Activated T-cell treated with anti-CD3 and anti-CD28 coated beads, Interleukin-2, amount 50 U/mL, for 24 hours (primary cell): Measurements from ENCODE around the gene CPHXL.
A peak's percentile ranks its signal among the peaks of the same experiment; 100 is the strongest.

Experiments used
- DNase-seq: peaks from one replicate; pipeline ENCODE4 v3.0.0-alpha.2; 2020
- H3K27ac Mint-ChIP-seq: 2 replicates; pipeline ENCODE4 v1.8.0; 2020; ENCODE audit warnings: mild to moderate bottlenecking, mixed read lengths
- H3K27me3 Mint-ChIP-seq: 2 replicates; pipeline ENCODE4 v1.8.0; 2020; ENCODE audit warnings: mixed read lengths
- H3K36me3 Mint-ChIP-seq: 2 replicates; pipeline ENCODE4 v1.8.0; 2020; ENCODE audit warnings: low read depth, mixed read lengths
- H3K4me1 Mint-ChIP-seq: 2 replicates; pipeline ENCODE4 v1.8.0; 2020; ENCODE audit warnings: low read depth, mixed read lengths
- H3K4me3 Mint-ChIP-seq: 2 replicates; pipeline ENCODE4 v1.8.0; 2020; ENCODE audit warnings: mild to moderate bottlenecking, moderate library complexity, mixed read lengths
- H3K9me3 Mint-ChIP-seq: 2 replicates; pipeline ENCODE4 v1.8.0; 2020; ENCODE audit warnings: mixed read lengths

Gene CPHXL

GRCh38 chr16:75726390-75726789, at the start of gene CPHXL:
Gene CPHXL, minus strand, starts transcription at chr16:75726490. Its CDS starts 48 bp downstream, at chr16:75726442.
- H3K4me3 Mint-ChIP-seq: no peak within 1 kb of the TSS
- no peaks in the 10 kb centered on the region for H3K9me3 Mint-ChIP-seq
- no peaks in the 10 kb centered on the region for H3K36me3 Mint-ChIP-seq
- no peaks in the 10 kb centered on the region for H3K4me1 Mint-ChIP-seq
- no peaks in the 10 kb centered on the region for H3K27me3 Mint-ChIP-seq
- DNase-seq: no peak
- no peak within 1 kb of the TSS for H3K27ac Mint-ChIP-seq

- peaks cover 50% of the 10 kb centered on the region for H3K27me3 Mint-ChIP-seq
Measured at GRCh38 chr16:75774197-75774596, 47.9 kb upstream of the CPHXL start.

DNA sequence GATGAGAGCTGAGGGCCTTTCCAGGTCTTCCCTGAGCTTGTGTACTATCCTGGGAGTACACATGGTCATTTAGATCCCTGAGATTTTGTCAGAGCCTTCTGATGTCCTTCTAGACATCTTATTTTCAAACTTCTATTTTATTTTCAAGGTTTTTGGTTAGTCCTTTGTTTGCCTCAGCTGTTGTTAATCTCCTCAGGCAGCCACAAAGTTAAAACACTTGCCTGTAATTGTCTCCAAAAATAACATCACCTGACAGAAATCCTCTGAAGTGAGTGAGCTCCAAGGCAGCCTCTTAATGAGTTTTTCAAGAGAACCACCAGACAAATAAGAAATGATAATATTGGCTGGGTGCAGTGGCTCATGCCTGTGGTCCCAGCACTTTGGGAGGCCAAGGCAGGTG, 43.8 kb upstream of the CPHXL start:
- H3K9me3 Mint-ChIP-seq: peaks cover 2% of the 10 kb centered on the region
- H3K27me3 Mint-ChIP-seq: peaks cover 25% of the 10 kb centered on the region
- no peaks in the 10 kb centered on the region for H3K4me1 Mint-ChIP-seq
- no peak for DNase-seq
- H3K27ac Mint-ChIP-seq: no peak overlapping the region
- no peaks in the 10 kb centered on the region for H3K36me3 Mint-ChIP-seq
- no peak overlapping the region for H3K4me3 Mint-ChIP-seq

More at GRCh38 chr16:75774197-75774596, 47.9 kb upstream of the CPHXL start:
- no peaks in the 10 kb centered on the region for H3K4me1 Mint-ChIP-seq
- H3K9me3 Mint-ChIP-seq: peaks cover 2% of the 10 kb centered on the region
- no peak overlapping the region for H3K27ac Mint-ChIP-seq
- H3K4me3 Mint-ChIP-seq: no peak overlapping the region
- DNase-seq: no peak
- no peaks in the 10 kb centered on the region for H3K36me3 Mint-ChIP-seq

GRCh38 chr16:75764154-75764768, 38.0 kb upstream of the CPHXL start:
- peak; percentile 51 for DNase-seq
- no peaks in the 10 kb centered on the region for H3K9me3 Mint-ChIP-seq
- H3K4me3 Mint-ChIP-seq: no peak overlapping the region
- H3K27me3 Mint-ChIP-seq: no peaks in the 10 kb centered on the region
- H3K27ac Mint-ChIP-seq: no peak overlapping the region
- peaks cover 13% of the 10 kb centered on the region for H3K4me1 Mint-ChIP-seq
- H3K36me3 Mint-ChIP-seq: no peaks in the 10 kb centered on the region

DNA sequence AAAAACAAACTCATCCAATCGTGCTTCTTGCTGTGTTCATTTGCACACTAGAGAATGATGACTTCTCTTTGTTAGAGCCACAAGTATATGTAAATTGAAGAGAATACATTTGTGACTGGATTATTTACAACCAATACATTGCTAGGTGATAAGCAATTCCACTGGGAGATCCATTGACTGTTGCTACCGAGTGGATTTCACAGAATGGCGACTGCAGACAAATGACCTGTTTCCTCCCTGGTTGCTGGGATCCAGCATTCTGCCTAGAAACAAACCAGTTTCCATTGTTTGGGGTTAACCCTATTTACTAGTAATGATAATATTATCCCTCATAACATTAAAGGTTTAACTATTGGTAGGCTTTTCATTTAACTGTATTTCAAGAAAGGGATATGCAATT, 36.9 kb upstream of the CPHXL start:
- H3K27me3 Mint-ChIP-seq: no peaks in the 10 kb centered on the region
- H3K27ac Mint-ChIP-seq: no peak overlapping the region
- no peaks in the 10 kb centered on the region for H3K36me3 Mint-ChIP-seq
- no peak for DNase-seq
- H3K9me3 Mint-ChIP-seq: no peaks in the 10 kb centered on the region
- H3K4me3 Mint-ChIP-seq: no peak overlapping the region
- peaks cover 14% of the 10 kb centered on the region for H3K4me1 Mint-ChIP-seq

GRCh38 chr16:75762746-75763145, 36.5 kb upstream of the CPHXL start:
- Mint-ChIP-seq H3K36me3 (no peaks in the 10 kb centered on the region), H3K27me3 (no peaks in the 10 kb centered on the region), H3K4me1 (peaks cover 15% of the 10 kb centered on the region), H3K9me3 (no peaks in the 10 kb centered on the region), H3K4me3 (no peak overlapping the region), H3K27ac (no peak overlapping the region)
- no peak for DNase-seq

DNA sequence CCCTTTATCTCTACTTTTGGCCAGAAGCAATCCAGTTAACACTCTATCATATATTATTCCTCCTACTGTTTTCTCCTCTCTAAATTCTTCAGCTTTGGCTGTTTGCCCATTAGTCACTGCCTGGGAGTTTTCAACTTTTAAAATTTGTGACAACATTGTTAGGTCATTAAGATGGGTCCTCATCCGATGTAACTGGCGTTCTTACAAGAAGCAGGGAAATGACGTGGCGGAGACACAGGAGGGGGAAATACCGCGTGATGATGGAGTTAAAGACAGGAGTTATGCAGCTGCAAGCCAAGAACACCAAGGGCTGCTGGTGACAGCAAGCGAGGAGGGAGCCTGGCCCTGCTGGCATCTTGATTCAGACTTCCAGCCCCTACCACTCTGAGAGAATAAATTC, 34.8 kb upstream of the CPHXL start:
- H3K4me3 Mint-ChIP-seq: no peak overlapping the region
- H3K36me3 Mint-ChIP-seq: no peaks in the 10 kb centered on the region
- DNase-seq: no peak
- no peaks in the 10 kb centered on the region for H3K27me3 Mint-ChIP-seq
- H3K27ac Mint-ChIP-seq: peak overlapping the region; percentile 5
- peaks cover 15% of the 10 kb centered on the region for H3K4me1 Mint-ChIP-seq
- no peaks in the 10 kb centered on the region for H3K9me3 Mint-ChIP-seq

- H3K27ac Mint-ChIP-seq: no peak overlapping the region
- no peaks in the 10 kb centered on the region for H3K27me3 Mint-ChIP-seq
- DNase-seq: no peak
- no peaks in the 10 kb centered on the region for H3K9me3 Mint-ChIP-seq
- H3K4me3 Mint-ChIP-seq: no peak overlapping the region
- no peaks in the 10 kb centered on the region for H3K36me3 Mint-ChIP-seq
- H3K4me1 Mint-ChIP-seq: peaks cover 15% of the 10 kb centered on the region
Measured at GRCh38 chr16:75760018-75760519, 33.8 kb upstream of the CPHXL start.

DNA sequence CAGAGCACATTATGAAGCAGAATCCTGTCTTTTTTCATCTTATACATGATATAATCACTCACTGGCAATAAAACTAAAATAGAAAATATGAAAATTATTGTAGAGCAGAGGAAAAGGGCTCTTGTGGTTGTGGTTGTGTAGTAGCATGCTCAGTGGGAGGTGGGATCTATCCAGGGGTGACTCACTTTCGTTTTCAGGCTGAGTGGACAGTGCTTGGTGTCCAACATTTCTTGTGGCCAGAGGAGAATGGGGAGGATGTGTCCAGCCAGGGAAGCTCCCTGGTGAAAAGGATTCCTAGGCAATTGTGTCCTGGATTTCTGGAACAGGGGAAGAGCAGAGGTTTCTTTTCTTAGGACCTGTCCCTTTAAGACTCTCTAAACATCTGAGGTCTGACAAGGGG, 31.9 kb upstream of the CPHXL start:
- Mint-ChIP-seq H3K4me1 (peaks cover 13% of the 10 kb centered on the region), H3K4me3 (no peak overlapping the region), H3K36me3 (no peaks in the 10 kb centered on the region), H3K9me3 (no peaks in the 10 kb centered on the region), H3K27ac (no peak overlapping the region), H3K27me3 (no peaks in the 10 kb centered on the region)
- no peak for DNase-seq

GRCh38 chr16:75754141-75754540, 27.9 kb upstream of the CPHXL start:
- peaks cover 2% of the 10 kb centered on the region for H3K4me1 Mint-ChIP-seq
- H3K4me3 Mint-ChIP-seq: no peak overlapping the region
- no peak overlapping the region for H3K27ac Mint-ChIP-seq
- DNase-seq: no peak
- peaks cover 4% of the 10 kb centered on the region for H3K27me3 Mint-ChIP-seq
- no peaks in the 10 kb centered on the region for H3K9me3 Mint-ChIP-seq
- no peaks in the 10 kb centered on the region for H3K36me3 Mint-ChIP-seq

GRCh38 chr16:75750528-75750927, 24.2 kb upstream of the CPHXL start:
- no peak overlapping the region for H3K27ac Mint-ChIP-seq

DNA sequence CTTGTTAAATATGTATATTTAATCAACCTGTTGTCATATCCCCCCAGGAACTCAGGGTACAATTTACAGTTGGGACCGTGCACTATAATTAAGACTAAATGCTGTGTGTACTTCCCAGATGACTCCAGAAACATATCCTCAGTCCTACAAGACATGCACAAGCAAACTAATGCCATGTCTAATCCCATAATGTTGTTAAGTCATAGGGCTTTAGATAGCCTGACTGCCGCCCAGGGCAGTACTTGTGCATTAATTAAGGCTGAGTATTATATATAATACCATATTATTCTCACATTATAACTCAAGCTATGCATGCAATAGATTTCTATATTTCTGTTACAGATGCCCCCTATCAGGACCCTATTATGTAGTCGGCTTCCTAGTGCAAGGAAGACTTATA, 20.1 kb upstream of the CPHXL start:
- no peaks in the 10 kb centered on the region for H3K4me1 Mint-ChIP-seq
- H3K27me3 Mint-ChIP-seq: peaks cover 41% of the 10 kb centered on the region
- no peak overlapping the region for H3K27ac Mint-ChIP-seq
- peaks cover 10% of the 10 kb centered on the region for H3K9me3 Mint-ChIP-seq
- DNase-seq: no peak
- H3K4me3 Mint-ChIP-seq: no peak overlapping the region
- peaks cover 1% of the 10 kb centered on the region for H3K36me3 Mint-ChIP-seq

More at GRCh38 chr16:75750528-75750927, 24.2 kb upstream of the CPHXL start:
- no peak for DNase-seq
- Mint-ChIP-seq H3K4me3 (no peak overlapping the region), H3K36me3 (no peaks in the 10 kb centered on the region), H3K4me1 (no peaks in the 10 kb centered on the region), H3K9me3 (no peaks in the 10 kb centered on the region), H3K27me3 (peaks cover 23% of the 10 kb centered on the region)

DNA sequence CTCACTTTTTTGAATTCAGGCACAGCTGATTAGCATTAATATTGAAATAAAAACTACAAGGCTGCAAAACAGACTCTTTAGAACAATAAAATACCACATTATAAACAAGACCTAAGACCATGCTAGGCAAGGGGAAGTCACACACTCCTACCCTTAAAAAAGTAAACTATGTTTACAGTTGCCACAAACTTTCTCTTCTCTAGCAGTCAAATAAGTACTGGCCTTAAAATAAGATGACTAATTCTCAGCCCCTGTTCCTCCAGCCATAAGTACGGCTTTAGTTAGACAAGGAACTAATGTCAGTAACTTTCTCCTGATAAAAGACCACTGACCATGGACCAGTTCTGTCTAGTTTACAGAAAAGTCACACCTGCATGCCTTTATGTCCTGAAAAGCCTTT, 19.5 kb upstream of the CPHXL start:
- Mint-ChIP-seq H3K27me3 (peaks cover 41% of the 10 kb centered on the region), H3K27ac (no peak overlapping the region), H3K9me3 (peaks cover 10% of the 10 kb centered on the region), H3K4me1 (no peaks in the 10 kb centered on the region), H3K36me3 (peaks cover 1% of the 10 kb centered on the region), H3K4me3 (no peak overlapping the region)
- no peak for DNase-seq

DNA sequence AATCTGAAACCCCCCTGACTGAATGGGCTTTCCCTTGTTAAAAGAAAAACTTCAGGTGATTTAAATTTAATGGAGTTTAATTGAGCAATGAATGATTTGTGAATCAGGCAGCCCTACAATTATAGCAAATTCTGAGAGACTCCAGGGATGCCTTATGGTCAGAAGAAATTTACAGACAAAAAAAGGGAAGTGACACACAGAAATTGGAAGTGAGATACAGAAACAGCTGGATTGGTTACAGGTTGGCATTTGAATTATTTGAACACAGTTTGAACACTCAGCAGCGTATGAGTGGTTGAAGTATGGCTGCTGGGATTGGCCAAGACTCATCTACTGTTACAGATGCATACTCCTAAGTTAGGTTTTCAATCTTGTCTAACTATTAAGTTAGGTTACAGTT, 19.0 kb upstream of the CPHXL start:
- Mint-ChIP-seq H3K27me3 (peaks cover 40% of the 10 kb centered on the region), H3K36me3 (peaks cover 1% of the 10 kb centered on the region), H3K4me3 (no peak overlapping the region), H3K9me3 (peaks cover 10% of the 10 kb centered on the region), H3K27ac (no peak overlapping the region), H3K4me1 (no peaks in the 10 kb centered on the region)
- DNase-seq: no peak

- no peak overlapping the region for H3K27ac Mint-ChIP-seq
- H3K9me3 Mint-ChIP-seq: peaks cover 10% of the 10 kb centered on the region
- DNase-seq: no peak
- no peak overlapping the region for H3K4me3 Mint-ChIP-seq
- peaks cover 1% of the 10 kb centered on the region for H3K36me3 Mint-ChIP-seq
- H3K4me1 Mint-ChIP-seq: no peaks in the 10 kb centered on the region
- H3K27me3 Mint-ChIP-seq: peaks cover 26% of the 10 kb centered on the region
Measured at GRCh38 chr16:75742424-75743047, 16.2 kb upstream of the CPHXL start.
